ENCODE data around the gene SEC16A. TPM values are rescaled to one million over a fixed set of nuclear protein-coding genes. Genes with fewer than 3 reads are reported as not detected.

Gene SEC16A
- total RNA-seq, 4 donors from 2014 or later, result 31.2 to 49.1 (median 38.6) TPM

GRCh38 chr9:136505406-136506403 is 22.9 kb upstream of the SEC16A start:
- Histone ChIP-seq H3K4me1 (peaks cover 0 to 25% (median under 1%) of the 10 kb centered on the region in 3 donors), H3K27ac (no peak overlapping the region), H3K27me3 (no peaks in the 10 kb centered on the region), H3K36me3 (peaks cover 79 to 100% (median 94%) of the 10 kb centered on the region in 3 donors), H3K4me3 (no peak overlapping the region), H3K9me3 (no peaks in the 10 kb centered on the region)
- TF ChIP-seq, protein P1, sequence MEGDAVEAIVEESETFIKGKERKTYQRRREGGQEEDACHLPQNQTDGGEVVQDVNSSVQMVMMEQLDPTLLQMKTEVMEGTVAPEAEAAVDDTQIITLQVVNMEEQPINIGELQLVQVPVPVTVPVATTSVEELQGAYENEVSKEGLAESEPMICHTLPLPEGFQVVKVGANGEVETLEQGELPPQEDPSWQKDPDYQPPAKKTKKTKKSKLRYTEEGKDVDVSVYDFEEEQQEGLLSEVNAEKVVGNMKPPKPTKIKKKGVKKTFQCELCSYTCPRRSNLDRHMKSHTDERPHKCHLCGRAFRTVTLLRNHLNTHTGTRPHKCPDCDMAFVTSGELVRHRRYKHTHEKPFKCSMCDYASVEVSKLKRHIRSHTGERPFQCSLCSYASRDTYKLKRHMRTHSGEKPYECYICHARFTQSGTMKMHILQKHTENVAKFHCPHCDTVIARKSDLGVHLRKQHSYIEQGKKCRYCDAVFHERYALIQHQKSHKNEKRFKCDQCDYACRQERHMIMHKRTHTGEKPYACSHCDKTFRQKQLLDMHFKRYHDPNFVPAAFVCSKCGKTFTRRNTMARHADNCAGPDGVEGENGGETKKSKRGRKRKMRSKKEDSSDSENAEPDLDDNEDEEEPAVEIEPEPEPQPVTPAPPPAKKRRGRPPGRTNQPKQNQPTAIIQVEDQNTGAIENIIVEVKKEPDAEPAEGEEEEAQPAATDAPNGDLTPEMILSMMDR (IDR thresholded peaks at IDR 0.05), result no peak
- no peak for TF ChIP-seq POLR2A (IDR thresholded peaks at IDR 0.05)
- WGBS, 2 donors, result 78 to 87% methylated on average over 7 to 18 of the region's 51 CpGs
- no peak for DNase-seq
- intact Hi-C loops (cut with DNase I), result no loop called here

GRCh38 chr9:136504512-136505348 is 21.9 kb upstream of the SEC16A start:
- peaks cover 0 to 15% (median 0%) of the 10 kb centered on the region in 3 donors for H3K4me1 ChIP-seq
- no peaks in the 10 kb centered on the region for H3K9me3 ChIP-seq
- TF ChIP-seq, protein P1 (IDR thresholded peaks at IDR 0.05), result no peak
- TF ChIP-seq POLR2A (IDR thresholded peaks at IDR 0.05), result no peak
- H3K27ac ChIP-seq, result no peak overlapping the region
- no peak overlapping the region for H3K4me3 ChIP-seq
- DNase-seq, result no peak
- H3K27me3 ChIP-seq, result no peaks in the 10 kb centered on the region
- WGBS, 2 donors, result 90% methylated on average over 12 of the region's 68 CpGs; no CpG with 5 or more reads in 1 of the 2 donors
- intact Hi-C loops (cut with DNase I), result no loop called here
- H3K36me3 ChIP-seq, result peaks cover 76 to 100% (median 96%) of the 10 kb centered on the region in 3 donors

DNA sequence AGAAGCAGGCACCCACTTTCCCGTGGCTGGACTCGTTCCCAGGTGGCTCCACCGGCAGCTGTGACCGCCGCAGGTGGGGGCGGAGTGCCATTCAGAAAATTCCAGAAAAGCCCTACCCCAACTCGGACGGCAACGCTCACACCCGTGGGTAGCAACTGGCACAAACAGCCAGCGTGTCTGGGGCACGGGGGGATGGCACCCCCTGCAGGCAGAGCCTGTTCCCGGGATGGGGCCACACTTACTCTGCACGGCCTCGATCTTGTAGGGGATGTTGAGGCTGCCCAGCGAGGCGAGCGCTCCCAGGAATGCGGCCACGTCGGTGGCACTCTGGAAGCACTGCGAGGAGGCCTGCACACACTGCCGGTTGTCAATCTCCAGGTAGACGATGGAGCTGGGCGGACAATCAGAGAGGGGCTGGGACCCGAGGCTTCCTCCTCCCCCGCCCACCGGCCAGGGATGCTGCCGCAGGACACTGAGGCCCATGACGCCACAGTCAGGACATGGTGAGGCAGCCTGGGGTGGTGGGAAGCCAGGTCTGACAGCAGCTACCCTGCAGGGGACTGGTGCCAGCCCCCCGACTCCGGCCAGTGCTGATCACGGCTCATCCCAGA is 20.2 kb upstream of the SEC16A start:
- WGBS, 2 donors, result 47 to 94% methylated on average over 3 to 5 of the region's 33 CpGs
- no peak for DNase-seq
- intact Hi-C loops (cut with DNase I), result no loop called here

DNA sequence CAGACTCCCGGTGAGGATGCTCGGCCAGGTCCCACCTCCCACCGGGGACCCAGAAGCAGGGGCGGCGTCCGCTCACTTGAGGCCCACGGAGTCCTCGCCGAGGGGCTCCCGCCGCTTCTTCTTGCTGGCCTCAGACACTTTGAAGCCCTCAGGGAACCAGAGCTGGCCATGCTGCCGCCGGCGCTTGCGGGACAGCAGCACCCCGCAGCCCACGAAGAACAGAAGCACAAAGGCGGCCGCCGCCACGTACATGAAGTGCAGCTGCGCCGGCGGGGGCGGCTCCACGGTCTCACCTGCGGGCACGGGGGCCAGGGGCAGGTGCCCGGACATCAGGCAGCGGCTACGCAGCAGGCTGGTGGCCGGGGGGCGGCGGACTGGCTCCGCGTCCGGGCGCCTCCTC is 19.4 kb upstream of the SEC16A start:
- intact Hi-C loops (cut with DNase I), result no loop called here
- H3K4me1 ChIP-seq, result peaks cover 0 to 10% (median 0%) of the 10 kb centered on the region in 3 donors
- WGBS, 2 donors, result 91 to 93% methylated on average over 7 to 20 of the region's 38 CpGs

More for the DNA sequence above, 20.2 kb upstream of the SEC16A start:
- no peaks in the 10 kb centered on the region for H3K27me3 ChIP-seq
- H3K27ac ChIP-seq, result no peak overlapping the region
- H3K36me3 ChIP-seq, result peaks cover 69 to 100% (median 97%) of the 10 kb centered on the region in 3 donors
- TF ChIP-seq, protein P1 (IDR thresholded peaks at IDR 0.05), result no peak
- TF ChIP-seq POLR2A (IDR thresholded peaks at IDR 0.05), result no peak
- no peak overlapping the region for H3K4me3 ChIP-seq
- peaks cover 0 to 10% (median 0%) of the 10 kb centered on the region in 3 donors for H3K4me1 ChIP-seq
- H3K9me3 ChIP-seq, result no peaks in the 10 kb centered on the region

More for the DNA sequence above, 19.4 kb upstream of the SEC16A start:
- H3K9me3 ChIP-seq, result no peaks in the 10 kb centered on the region
- H3K27me3 ChIP-seq, result no peaks in the 10 kb centered on the region
- no peak for TF ChIP-seq POLR2A (IDR thresholded peaks at IDR 0.05)
- TF ChIP-seq, protein P1 (IDR thresholded peaks at IDR 0.05), result no peak
- H3K27ac ChIP-seq, result no peak overlapping the region
- DNase-seq, result no peak
- peaks cover 67 to 100% (median 97%) of the 10 kb centered on the region in 3 donors for H3K36me3 ChIP-seq
- H3K4me3 ChIP-seq, result no peak overlapping the region
